ENCODE measurements around the gene PPFIBP2. TPM values are rescaled to one million over a fixed set of nuclear protein-coding genes. Genes with fewer than 3 reads are reported as not detected.

The PPFIBP2 gene
- total RNA-seq, 1 donor from 2014 or later = 8.7 TPM

GRCh38 chr11:7654195-7654705 is 140.5 kb downstream of the PPFIBP2 start:
- peak overlapping the region; percentile 83 for H3K27ac Mint-ChIP-seq
- Histone ChIP-seq H3K9ac (no peak overlapping the region), H3K4me3 (no peak overlapping the region), H3K27ac (no peak overlapping the region), H3K79me2 (ENCODE audit: low read depth) (no peaks in the 10 kb centered on the region), H3K4me2 (no peak overlapping the region), H4K20me1 (ENCODE audit: low read depth) (no peaks in the 10 kb centered on the region), H3K9me3 (ENCODE audit: low read depth) (no peaks in the 10 kb centered on the region), H2AFZ (replicated peaks) (no peak overlapping the region), H3K27me3 (no peaks in the 10 kb centered on the region), H3K36me3 (no peaks in the 10 kb centered on the region), H3K4me1 (no peaks in the 10 kb centered on the region), H3F3A (ENCODE audit: low read depth) (no peaks in the 10 kb centered on the region)
- peaks cover 13% of the 10 kb centered on the region for H3K4me1 Mint-ChIP-seq
- H3K36me3 Mint-ChIP-seq = no peaks in the 10 kb centered on the region
- no peak for TF ChIP-seq EZH2phosphoT487 (IDR thresholded peaks at IDR 0.05)
- TF ChIP-seq EZH2 (IDR thresholded peaks at IDR 0.05) = no peak
- TF ChIP-seq, protein P1, sequence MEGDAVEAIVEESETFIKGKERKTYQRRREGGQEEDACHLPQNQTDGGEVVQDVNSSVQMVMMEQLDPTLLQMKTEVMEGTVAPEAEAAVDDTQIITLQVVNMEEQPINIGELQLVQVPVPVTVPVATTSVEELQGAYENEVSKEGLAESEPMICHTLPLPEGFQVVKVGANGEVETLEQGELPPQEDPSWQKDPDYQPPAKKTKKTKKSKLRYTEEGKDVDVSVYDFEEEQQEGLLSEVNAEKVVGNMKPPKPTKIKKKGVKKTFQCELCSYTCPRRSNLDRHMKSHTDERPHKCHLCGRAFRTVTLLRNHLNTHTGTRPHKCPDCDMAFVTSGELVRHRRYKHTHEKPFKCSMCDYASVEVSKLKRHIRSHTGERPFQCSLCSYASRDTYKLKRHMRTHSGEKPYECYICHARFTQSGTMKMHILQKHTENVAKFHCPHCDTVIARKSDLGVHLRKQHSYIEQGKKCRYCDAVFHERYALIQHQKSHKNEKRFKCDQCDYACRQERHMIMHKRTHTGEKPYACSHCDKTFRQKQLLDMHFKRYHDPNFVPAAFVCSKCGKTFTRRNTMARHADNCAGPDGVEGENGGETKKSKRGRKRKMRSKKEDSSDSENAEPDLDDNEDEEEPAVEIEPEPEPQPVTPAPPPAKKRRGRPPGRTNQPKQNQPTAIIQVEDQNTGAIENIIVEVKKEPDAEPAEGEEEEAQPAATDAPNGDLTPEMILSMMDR (IDR thresholded peaks at IDR 0.05) = no peak
- H3K4me3 Mint-ChIP-seq = no peak overlapping the region
- peaks cover 7% of the 10 kb centered on the region for H3K27me3 Mint-ChIP-seq (ENCODE audit: insufficient read depth, low read depth)
- H3K9me3 Mint-ChIP-seq = no peaks in the 10 kb centered on the region
- DNase-seq (ENCODE audit: low spot score) = no peak

- Histone ChIP-seq H3K9me3 (ENCODE audit: low read depth) (no peaks in the 10 kb centered on the region), H2AFZ (replicated peaks) (no peak overlapping the region), H3K9ac (no peak overlapping the region), H3K27me3 (no peaks in the 10 kb centered on the region), H3F3A (ENCODE audit: low read depth) (no peaks in the 10 kb centered on the region), H4K20me1 (ENCODE audit: low read depth) (no peaks in the 10 kb centered on the region), H3K36me3 (no peaks in the 10 kb centered on the region), H3K27ac (no peak overlapping the region), H3K4me3 (no peak overlapping the region), H3K4me1 (no peaks in the 10 kb centered on the region), H3K4me2 (no peak overlapping the region), H3K79me2 (ENCODE audit: low read depth) (no peaks in the 10 kb centered on the region)
- Mint-ChIP-seq H3K4me3 (no peak overlapping the region), H3K27me3 (ENCODE audit: insufficient read depth, low read depth) (peaks cover 7% of the 10 kb centered on the region), H3K36me3 (no peaks in the 10 kb centered on the region), H3K4me1 (peaks cover 13% of the 10 kb centered on the region), H3K27ac (no peak overlapping the region), H3K9me3 (no peaks in the 10 kb centered on the region)
- TF ChIP-seq, protein P1 (IDR thresholded peaks at IDR 0.05) = no peak
- TF ChIP-seq EZH2phosphoT487 (IDR thresholded peaks at IDR 0.05) (no peak), EZH2 (IDR thresholded peaks at IDR 0.05) (no peak)
- no peak for DNase-seq (ENCODE audit: low spot score)
Measured at GRCh38 chr11:7655253-7656217, 141.7 kb downstream of the PPFIBP2 start.

DNA sequence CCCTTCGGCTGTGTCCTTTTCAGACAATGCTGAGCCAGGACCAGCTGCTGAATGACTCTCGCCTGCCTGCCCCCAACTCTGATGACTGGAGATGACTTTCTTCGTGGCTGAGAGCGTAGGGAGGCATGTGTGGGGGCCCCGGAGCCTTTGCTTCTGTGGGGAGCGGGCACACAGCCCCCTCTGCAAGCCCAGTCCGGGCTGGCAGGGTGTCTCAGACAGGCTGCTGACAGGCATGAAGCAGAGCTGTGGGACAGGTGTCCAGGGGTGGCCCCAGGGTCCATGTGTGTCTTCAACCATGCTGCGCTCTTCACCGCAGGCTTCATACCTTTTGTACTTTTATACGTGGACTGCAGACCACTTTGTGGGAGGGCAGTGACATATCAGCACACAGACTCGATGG is 142.9 kb downstream of the PPFIBP2 start:
- no peaks in the 10 kb centered on the region for H4K20me1 ChIP-seq (ENCODE audit: low read depth)
- no peaks in the 10 kb centered on the region for H3K27me3 ChIP-seq
- H3K4me2 ChIP-seq = no peak overlapping the region
- no peak overlapping the region for H2AFZ ChIP-seq (replicated peaks)
- no peaks in the 10 kb centered on the region for H3K4me1 ChIP-seq
- no peak overlapping the region for H3K4me3 ChIP-seq
- H3K9me3 Mint-ChIP-seq = no peaks in the 10 kb centered on the region
- no peak overlapping the region for H3K27ac Mint-ChIP-seq
- H3K27ac ChIP-seq = no peak overlapping the region
- H3K79me2 ChIP-seq (ENCODE audit: low read depth) = no peaks in the 10 kb centered on the region
- peaks cover 13% of the 10 kb centered on the region for H3K4me1 Mint-ChIP-seq
- TF ChIP-seq EZH2phosphoT487 (IDR thresholded peaks at IDR 0.05) = no peak
- TF ChIP-seq, protein P1 (IDR thresholded peaks at IDR 0.05) = no peak
- TF ChIP-seq EZH2 (IDR thresholded peaks at IDR 0.05) = no peak
- no peaks in the 10 kb centered on the region for H3K36me3 ChIP-seq
- no peak overlapping the region for H3K9ac ChIP-seq
- H3K27me3 Mint-ChIP-seq (ENCODE audit: insufficient read depth, low read depth) = peaks cover 7% of the 10 kb centered on the region
- H3K36me3 Mint-ChIP-seq = no peaks in the 10 kb centered on the region
- H3K9me3 ChIP-seq (ENCODE audit: low read depth) = no peaks in the 10 kb centered on the region
- no peak overlapping the region for H3K4me3 Mint-ChIP-seq
- DNase-seq (ENCODE audit: low spot score) = no peak
- no peaks in the 10 kb centered on the region for H3F3A ChIP-seq (ENCODE audit: low read depth)

Data from neural progenitor cell (in vitro differentiated cells).